Measurements from ENCODE around the gene THAP12. TPM values are rescaled to one million over a fixed set of nuclear protein-coding genes. Genes with fewer than 3 reads are reported as not detected.
"Not testable (repeated sequence)": the region's sequence is repeated elsewhere in the genome, so short reads cannot be mapped to it uniquely, and the experiment has no call there.

THAP12 gene
- total RNA-seq, 2 donors from 2014 or later: 55.9 to 66.6 TPM

GRCh38 chr11:76320929-76321328 lies 60.0 kb downstream of the THAP12 start:
- no peak for DNase-seq
- peak overlapping the region in 1 of 2 donors; percentile 17 for H3K4me3 Mint-ChIP-seq
- peaks cover 20% of the 10 kb centered on the region for H3K4me1 Mint-ChIP-seq (ENCODE audit: low read depth)
- peaks cover 42% of the 10 kb centered on the region for H3K27me3 Mint-ChIP-seq (ENCODE audit: low read depth)
- no peak for ATAC-seq (replicated peaks in 1 of 2)
- H3K27ac Mint-ChIP-seq: no peak overlapping the region
- no peaks in the 10 kb centered on the region for H3K36me3 Mint-ChIP-seq (ENCODE audit: insufficient read depth in 2 of 2)
- no peaks in the 10 kb centered on the region for H3K9me3 Mint-ChIP-seq

- not testable (repeated sequence) for H3K4me3 Mint-ChIP-seq; H3K27ac Mint-ChIP-seq; DNase-seq; H3K9me3 Mint-ChIP-seq; H3K36me3 Mint-ChIP-seq (ENCODE audit: insufficient read depth in 2 of 2); ATAC-seq (replicated peaks in 1 of 2)
- peaks cover 20% of the 10 kb centered on the region for H3K4me1 Mint-ChIP-seq (ENCODE audit: low read depth)
- H3K27me3 Mint-ChIP-seq (ENCODE audit: low read depth): peaks cover 34% of the 10 kb centered on the region
These were observed 61.1 kb downstream of the THAP12 start for GRCh38 chr11:76319798-76320197.

GRCh38 chr11:76318744-76319384 lies 62.1 kb downstream of the THAP12 start:
- Mint-ChIP-seq H3K9me3 (no peaks in the 10 kb centered on the region), H3K27ac (no peak overlapping the region), H3K4me3 (no peak overlapping the region), H3K27me3 (ENCODE audit: low read depth) (peaks cover 34% of the 10 kb centered on the region), H3K36me3 (ENCODE audit: insufficient read depth in 2 of 2) (no peaks in the 10 kb centered on the region), H3K4me1 (ENCODE audit: low read depth) (peaks cover 16% of the 10 kb centered on the region)
- peak; percentile 85 to 86 for DNase-seq
- peak; percentile 77 to 83 for ATAC-seq (replicated peaks in 1 of 2)

GRCh38 chr11:76317296-76317695 lies 63.6 kb downstream of the THAP12 start:
- peaks cover under 1% of the 10 kb centered on the region for H3K4me1 Mint-ChIP-seq (ENCODE audit: low read depth)
- H3K27ac Mint-ChIP-seq: no peak overlapping the region
- H3K27me3 Mint-ChIP-seq (ENCODE audit: low read depth): peaks cover 26% of the 10 kb centered on the region
- no peak overlapping the region for H3K4me3 Mint-ChIP-seq
- no peaks in the 10 kb centered on the region for H3K9me3 Mint-ChIP-seq
- H3K36me3 Mint-ChIP-seq (ENCODE audit: insufficient read depth in 2 of 2): no peaks in the 10 kb centered on the region
- no peak for ATAC-seq (replicated peaks in 1 of 2)
- DNase-seq: no peak

- no peaks in the 10 kb centered on the region for H3K36me3 Mint-ChIP-seq (ENCODE audit: insufficient read depth in 2 of 2)
- DNase-seq: no peak
- ATAC-seq (replicated peaks in 1 of 2): no peak
- H3K27me3 Mint-ChIP-seq (ENCODE audit: low read depth): peaks cover 26% of the 10 kb centered on the region
- no peaks in the 10 kb centered on the region for H3K9me3 Mint-ChIP-seq
- H3K4me3 Mint-ChIP-seq: no peak overlapping the region
- no peaks in the 10 kb centered on the region for H3K4me1 Mint-ChIP-seq (ENCODE audit: low read depth)
- no peak overlapping the region for H3K27ac Mint-ChIP-seq
These were observed 64.2 kb downstream of the THAP12 start for GRCh38 chr11:76316726-76317125.

GRCh38 chr11:76315182-76315853 lies 65.6 kb downstream of the THAP12 start:
- DNase-seq (no peak), ATAC-seq (replicated peaks in 1 of 2) (no peak)
- no peak overlapping the region for H3K27ac Mint-ChIP-seq
- no peaks in the 10 kb centered on the region for H3K4me1 Mint-ChIP-seq (ENCODE audit: low read depth)
- H3K36me3 Mint-ChIP-seq (ENCODE audit: insufficient read depth in 2 of 2): no peaks in the 10 kb centered on the region
- H3K4me3 Mint-ChIP-seq: no peak overlapping the region
- H3K9me3 Mint-ChIP-seq: no peaks in the 10 kb centered on the region
- H3K27me3 Mint-ChIP-seq (ENCODE audit: low read depth): peaks cover 12% of the 10 kb centered on the region

GRCh38 chr11:76314741-76315090 lies 66.2 kb downstream of the THAP12 start:
- DNase-seq (no peak), ATAC-seq (replicated peaks in 1 of 2) (no peak)
- H3K4me1 Mint-ChIP-seq (ENCODE audit: low read depth): no peaks in the 10 kb centered on the region
- peaks cover 6% of the 10 kb centered on the region for H3K27me3 Mint-ChIP-seq (ENCODE audit: low read depth)
- H3K4me3 Mint-ChIP-seq: no peak overlapping the region
- no peaks in the 10 kb centered on the region for H3K9me3 Mint-ChIP-seq
- H3K36me3 Mint-ChIP-seq (ENCODE audit: insufficient read depth in 2 of 2): no peaks in the 10 kb centered on the region
- no peak overlapping the region for H3K27ac Mint-ChIP-seq

GRCh38 chr11:76313913-76314740 lies 66.8 kb downstream of the THAP12 start:
- DNase-seq: no peak
- H3K27me3 Mint-ChIP-seq (ENCODE audit: low read depth): peaks cover 4% of the 10 kb centered on the region
- no peaks in the 10 kb centered on the region for H3K4me1 Mint-ChIP-seq (ENCODE audit: low read depth)
- no peaks in the 10 kb centered on the region for H3K36me3 Mint-ChIP-seq (ENCODE audit: insufficient read depth in 2 of 2)
- H3K9me3 Mint-ChIP-seq: no peaks in the 10 kb centered on the region
- no peak overlapping the region for H3K27ac Mint-ChIP-seq
- no peak for ATAC-seq (replicated peaks in 1 of 2)
- no peak overlapping the region for H3K4me3 Mint-ChIP-seq

GRCh38 chr11:76313271-76313670 lies 67.7 kb downstream of the THAP12 start:
- ATAC-seq (replicated peaks in 1 of 2): no peak
- Mint-ChIP-seq H3K4me1 (ENCODE audit: low read depth) (no peaks in the 10 kb centered on the region), H3K9me3 (no peaks in the 10 kb centered on the region)

GRCh38 chr11:76310832-76311595 lies 69.9 kb downstream of the THAP12 start:
- ATAC-seq (replicated peaks in 1 of 2) (no peak), DNase-seq (no peak)
- no peaks in the 10 kb centered on the region for H3K36me3 Mint-ChIP-seq (ENCODE audit: insufficient read depth in 2 of 2)
- H3K27me3 Mint-ChIP-seq (ENCODE audit: low read depth): no peaks in the 10 kb centered on the region
- H3K9me3 Mint-ChIP-seq: no peaks in the 10 kb centered on the region
- no peak overlapping the region for H3K4me3 Mint-ChIP-seq
- no peak overlapping the region for H3K27ac Mint-ChIP-seq
- H3K4me1 Mint-ChIP-seq (ENCODE audit: low read depth): no peaks in the 10 kb centered on the region

More at GRCh38 chr11:76313271-76313670, 67.7 kb downstream of the THAP12 start:
- no peak overlapping the region for H3K27ac Mint-ChIP-seq
- no peaks in the 10 kb centered on the region for H3K36me3 Mint-ChIP-seq (ENCODE audit: insufficient read depth in 2 of 2)
- no peak for DNase-seq
- no peak overlapping the region for H3K4me3 Mint-ChIP-seq
- no peaks in the 10 kb centered on the region for H3K27me3 Mint-ChIP-seq (ENCODE audit: low read depth)

GRCh38 chr11:76307978-76308747 lies 72.8 kb downstream of the THAP12 start:
- Mint-ChIP-seq H3K4me1 (ENCODE audit: low read depth) (no peaks in the 10 kb centered on the region), H3K9me3 (no peaks in the 10 kb centered on the region), H3K27ac (no peak overlapping the region), H3K4me3 (no peak overlapping the region), H3K27me3 (ENCODE audit: low read depth) (peaks cover 8% of the 10 kb centered on the region), H3K36me3 (ENCODE audit: insufficient read depth in 2 of 2) (no peaks in the 10 kb centered on the region)
- ATAC-seq (replicated peaks in 1 of 2) (no peak), DNase-seq (no peak)

- H3K27ac Mint-ChIP-seq: no peak overlapping the region
- DNase-seq: no peak
- H3K4me1 Mint-ChIP-seq (ENCODE audit: low read depth): no peaks in the 10 kb centered on the region
- ATAC-seq (replicated peaks in 1 of 2): no peak
- H3K36me3 Mint-ChIP-seq (ENCODE audit: insufficient read depth in 2 of 2): no peaks in the 10 kb centered on the region
- H3K4me3 Mint-ChIP-seq: no peak overlapping the region
- H3K9me3 Mint-ChIP-seq: no peaks in the 10 kb centered on the region
- H3K27me3 Mint-ChIP-seq (ENCODE audit: low read depth): peaks cover 8% of the 10 kb centered on the region
These were observed 73.5 kb downstream of the THAP12 start for GRCh38 chr11:76307396-76307795.
